Choroid plexus epithelial cell (primary cell): ENCODE data around the gene PPP1R1B.
A peak's percentile ranks its signal among the peaks of the same experiment; 100 is the strongest.

Experiments used
- DNase-seq: peaks from one replicate; pipeline ENCODE4 v3.0.0-alpha.2; 2010; ENCODE audit warnings: low read depth
- H3K4me3 ChIP-seq: 2 replicates; pipeline ENCODE4 v1.5.1; 2011; ENCODE audit warnings: low read depth, mild to moderate bottlenecking, control low read depth, low read length, moderate library complexity
- CTCF ChIP-seq: conservative IDR thresholded peaks from 2 replicates; pipeline ENCODE4 v1.5.1; 2011; ENCODE audit warnings: low read depth, mild to moderate bottlenecking, control low read depth, inconsistent platforms, low read length, moderate library complexity

Gene PPP1R1B

GRCh38 chr17:39612291-39612894, 14.4 kb upstream of the PPP1R1B start:
- TF ChIP-seq CTCF: no peak
- DNase-seq: no peak
- no peak overlapping the region for H3K4me3 ChIP-seq

GRCh38 chr17:39612935-39613464, 13.8 kb upstream of the PPP1R1B start:
- DNase-seq: no peak
- no peak for TF ChIP-seq CTCF
- no peak overlapping the region for H3K4me3 ChIP-seq

GRCh38 chr17:39614545-39615157, 12.1 kb upstream of the PPP1R1B start:
- H3K4me3 ChIP-seq: no peak overlapping the region
- TF ChIP-seq CTCF: no peak
- no peak for DNase-seq

- TF ChIP-seq CTCF: no peak
- no peak for DNase-seq
- no peak overlapping the region for H3K4me3 ChIP-seq
These were observed 11.3 kb upstream of the PPP1R1B start for GRCh38 chr17:39615434-39615833.

GRCh38 chr17:39617100-39617445, 9.7 kb upstream of the PPP1R1B start:
- H3K4me3 ChIP-seq: no peak overlapping the region
- no peak for TF ChIP-seq CTCF
- DNase-seq: no peak

- peak overlapping the region; percentile 37 for H3K4me3 ChIP-seq
- no peak for TF ChIP-seq CTCF
- no peak for DNase-seq
These were observed 9.1 kb upstream of the PPP1R1B start for GRCh38 chr17:39617446-39618245.
